GM21576 (cell line): ENCODE results near the gene ERBB2.
"Not testable (repeated sequence)": the region's sequence is repeated elsewhere in the genome, so short reads cannot be mapped to it uniquely, and the experiment has no call there.

Experiments
- ATAC-seq: cut with Tn5 transposase; IDR thresholded peaks from one replicate; pipeline ENCODE4 v1.9.1; 2021; ENCODE audit warnings: mild to moderate bottlenecking, moderate library complexity; ENCODE audit not compliant: unreplicated experiment

The ERBB2 gene

GRCh38 chr17:39742856-39743436, 43.1 kb downstream of the ERBB2 start:
- ATAC-seq, result no peak

GRCh38 chr17:39744075-39744835, 44.4 kb downstream of the ERBB2 start:
- no peak for ATAC-seq

- no peak for ATAC-seq
These were observed 45.0 kb downstream of the ERBB2 start for GRCh38 chr17:39744836-39745215.

- ATAC-seq, result no peak
These were observed 45.7 kb downstream of the ERBB2 start for GRCh38 chr17:39745335-39746144.

- no peak for ATAC-seq
These were observed 46.2 kb downstream of the ERBB2 start for GRCh38 chr17:39746145-39746461.

GRCh38 chr17:39747745-39748144, 47.9 kb downstream of the ERBB2 start:
- ATAC-seq, result no peak

- not testable (repeated sequence) for ATAC-seq
These were observed 48.7 kb downstream of the ERBB2 start for GRCh38 chr17:39748444-39749034.

- ATAC-seq, result no peak
These were observed 50.5 kb downstream of the ERBB2 start for GRCh38 chr17:39750131-39751015.

GRCh38 chr17:39751016-39751543, 51.2 kb downstream of the ERBB2 start:
- no peak for ATAC-seq

GRCh38 chr17:39751637-39752036, 51.8 kb downstream of the ERBB2 start:
- no peak for ATAC-seq

GRCh38 chr17:39752241-39752881, 52.5 kb downstream of the ERBB2 start:
- ATAC-seq, result no peak

- peak; percentile 23 for ATAC-seq
These were observed 53.8 kb downstream of the ERBB2 start for GRCh38 chr17:39753514-39754160.

GRCh38 chr17:39754161-39754957, 54.5 kb downstream of the ERBB2 start:
- ATAC-seq, result peak; percentile 52

- ATAC-seq, result no peak
These were observed 55.2 kb downstream of the ERBB2 start for GRCh38 chr17:39754958-39755553.

- no peak for ATAC-seq
These were observed 55.9 kb downstream of the ERBB2 start for GRCh38 chr17:39755554-39756379.

GRCh38 chr17:39756380-39757079, 56.7 kb downstream of the ERBB2 start:
- no peak for ATAC-seq
